Heart left ventricle (tissue), 16 donors: ENCODE data around the gene CATSPERZ. TPM values are rescaled to one million over a fixed set of nuclear protein-coding genes. Genes with fewer than 3 reads are reported as not detected.

Experiments used
- ATAC-seq, 4 donors: fragments of 200-7000 bp; cut with Tn5 transposase; one replicate each; pipeline ENCODE4 v1.9.1; 2020 to 2022; ENCODE audit warnings: moderate library complexity in 4 of 4, mild to moderate bottlenecking in 3 of 4, moderate number of reproducible peaks in 1 of 4
- DNase-seq, 5 donors: peaks; one replicate each; pipeline ENCODE4 v3.0.0-alpha.2; 2020
- H3K27ac ChIP-seq, 12 donors: fragments of 200-600 bp; sonication (generic) in 4 of 12; one replicate each; pipeline versions ENCODE4 v1.5.0 to v1.8.0; 2016 to 2022; ENCODE audit warnings: mild to moderate bottlenecking in 2 of 12
- H3K27me3 ChIP-seq, 9 donors: fragments of 200-600 bp; sonication (generic) in 2 of 9; one replicate each; pipeline versions ENCODE4 v1.5.1 to v1.8.0; 2016 to 2022; ENCODE audit warnings: mild to moderate bottlenecking in 3 of 9
- H3K36me3 ChIP-seq, 9 donors: fragments of 200-600 bp; sonication (generic) in 2 of 9; one replicate each; pipeline versions ENCODE4 v1.5.0 to v1.8.0; 2018 to 2022; ENCODE audit warnings: mild to moderate bottlenecking in 2 of 9
- H3K4me1 ChIP-seq, 12 donors: fragments of 200-600 bp; sonication (generic) in 4 of 12; one replicate each; pipeline versions ENCODE4 v1.5.0 to v1.8.0; 2016 to 2022; ENCODE audit warnings: mild to moderate bottlenecking in 3 of 12
- H3K4me3 ChIP-seq, 12 donors: fragments of 200-600 bp; sonication (generic) in 4 of 12; one replicate each; pipeline versions ENCODE4 v1.5.0 to v1.8.0; 2017 to 2022; ENCODE audit warnings: mild to moderate bottlenecking in 9 of 12, moderate library complexity in 4 of 12
- H3K9me3 ChIP-seq, 12 donors: fragments of 200-600 bp; sonication (generic) in 4 of 12; one replicate each; pipeline versions ENCODE4 v1.5.0 to v1.8.0; 2016 to 2022; ENCODE audit warnings: mild to moderate bottlenecking in 1 of 12
- POLR2A ChIP-seq, 2 donors: fragments of 450-650 bp; IDR thresholded peaks; one replicate each; pipeline ENCODE4 v1.6.1; 2017; ENCODE audit warnings: antibody characterized with exemption in 2 of 2, mild to moderate bottlenecking in 2 of 2, moderate library complexity in 2 of 2
- WGBS, 4 donors: extraction: QIAGEN DNeasy Blood & Tissue Kit in 2 of 4; methylation state at CpG; one replicate each; pipeline versions ENCODE4 v1.1.5 to v1.1.7; 2013 to 2018; 5-methylcytosine and 5-hydroxymethylcytosine counted together
- intact Hi-C, 10 donors: fragments of 100-400 bp; cut with DNase I; formaldehyde crosslinking; loops; one replicate each; pipeline versions ENCODE4 v1.11.1 to v1.14.2; 2022
- polyA plus RNA-seq, 2 donors: library from polyadenylated mRNA; stranded (reverse); fragments of 200-250 nt; gene quantifications; one replicate each; pipeline ENCODE4 v1.2.3, GENCODE V29; 2013
- total RNA-seq, 9 donors: library from RNA; depleted of rRNA in 2 of 9; stranded (reverse); fragments of >200 nt in 2 of 9; fragmentation: NEBNext Ultra II Directional in 3 of 9; extraction: Animal tissue kit (Norgen Biotek cat#: 25700) in 3 of 9; gene quantifications; one replicate each; pipeline versions ENCODE4 v1.1.0 to v1.2.4, GENCODE V29; 2016 to 2023
- TF ChIP-seq, protein P1 (sequence below), 12 donors: fragments of 200-600 bp; sonication (generic) in 4 of 12; IDR thresholded peaks; one replicate each; pipeline versions ENCODE4 v1.5.0 to v1.8.0; 2018 to 2022; ENCODE audit warnings: antibody characterized with exemption in 12 of 12, mild to moderate bottlenecking in 5 of 12
- donor health status: ischemic (EF 13 %, LVEDD 7.1; RV severe dilation, severe dysfunction).
- donor health status: healthy with polysubstance abuse.
- donor health status: DM: no; HTN: yes; CAD: no.
- donor health status: DM: no; HTN: no; CAD: no.
- donor health status: ischemic (EF 25% LVEDD 6.9; RV normal size, moderate dysfunction).
- donor health status: ischemic (EF 25% LVEDD 5.7; RV mildly dilated, moderate dysfunction).
- donor health status: healthy.
- donor health status: DM: yes; HTN: yes; CAD: no.
- donor health status: ischemic (EF 35%, LVEDD 5.7; RV mildly dilated, moderate dysfunction).
- donor health status: nonischemic (EF 11% LVEDD 7.7; RV severe dilation, severe dysfunction).
- donor health status: DM: yes; HTN: yes; CAD: no.
- donor health status: PGD.
- donor health status: ischemic (EF 29% LVEDD 5.4; RV normal size, mild dysfunction).
- donor health status: nonischemic (EF 23%, LVEDD 6.1; RV moderate dilation, normal function).

Gene CATSPERZ
- total and polyA plus RNA-seq, 11 donors = not detected

DNA sequence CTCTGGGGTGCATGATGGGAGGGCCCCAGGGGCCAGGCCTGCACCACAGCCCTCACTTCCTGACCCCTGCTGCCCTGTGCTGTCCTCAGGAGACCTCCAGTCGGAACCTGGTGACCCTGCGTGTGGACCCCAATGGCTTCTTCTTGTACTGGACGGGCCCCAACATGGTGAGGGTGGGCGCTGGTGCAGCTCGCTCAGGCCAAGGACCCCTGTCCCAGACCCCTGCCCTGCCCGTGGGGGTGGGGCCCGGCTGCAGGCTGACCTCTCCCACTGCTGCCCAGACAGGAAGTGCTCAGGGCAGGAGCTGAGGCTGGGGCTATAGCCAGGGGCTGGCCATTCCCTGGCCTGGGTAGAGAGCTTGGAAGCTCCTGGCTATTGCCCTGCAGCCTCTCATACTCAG, 45.8 kb upstream of the CATSPERZ start:
- 87 to 100% (median 93%) methylated on average over 4 to 7 of the region's 7 CpGs for WGBS, 4 donors

DNA sequence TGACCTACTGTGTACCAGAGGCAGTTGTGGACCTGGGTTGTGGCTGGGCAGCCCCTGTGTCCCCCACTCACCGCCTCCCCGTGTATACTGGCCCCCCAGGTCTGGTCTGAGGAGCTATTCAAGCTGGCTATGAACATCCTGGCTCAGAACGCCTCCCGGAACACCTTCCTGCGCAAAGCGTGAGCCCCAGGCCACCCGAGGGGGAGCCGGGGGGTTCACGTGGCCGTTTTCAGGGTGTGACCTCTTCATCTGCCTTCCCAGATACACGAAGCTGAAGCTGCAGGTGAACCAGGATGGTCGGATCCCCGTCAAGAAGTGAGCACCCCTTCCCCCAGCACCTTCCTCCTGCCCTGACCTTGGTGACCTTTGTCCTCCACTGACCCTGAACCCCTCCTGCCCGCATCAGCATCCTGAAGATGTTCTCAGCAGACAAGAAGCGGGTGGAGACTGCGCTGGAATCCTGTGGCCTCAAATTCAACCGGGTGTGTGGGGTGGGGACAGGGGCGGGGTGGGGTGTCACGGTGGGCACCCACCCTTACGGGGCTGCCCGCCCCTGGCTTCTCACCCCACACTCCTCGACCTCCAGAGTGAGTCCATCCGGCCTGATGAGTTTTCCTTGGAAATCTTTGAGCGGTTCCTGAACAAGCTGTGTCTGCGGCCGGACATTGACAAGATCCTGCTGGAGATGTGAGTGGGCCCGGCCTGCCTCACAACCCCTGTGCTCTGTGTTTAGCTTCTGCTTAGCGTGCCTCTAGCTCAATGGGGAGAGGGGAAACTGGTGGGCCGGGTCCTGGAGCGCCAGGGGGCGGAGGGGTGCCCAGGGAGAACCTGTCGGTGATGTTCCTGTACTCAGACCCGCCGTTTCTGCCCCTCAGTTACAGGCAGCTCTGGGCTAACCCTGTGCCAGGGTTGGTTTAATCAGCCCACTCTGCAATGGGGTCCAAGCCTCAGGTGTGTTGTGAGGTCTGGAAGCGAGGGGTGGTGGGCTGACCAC, 44.7 kb upstream of the CATSPERZ start:
- Histone ChIP-seq H3K27me3 (no peaks in the 10 kb centered on the region), H3K4me3 (no peak overlapping the region), H3K36me3 (peaks cover 0 to 62% (median 50%) of the 10 kb centered on the region in 9 donors), H3K27ac (no peak overlapping the region), H3K4me1 (peaks cover 5 to 38% (median 25%) of the 10 kb centered on the region in 12 donors), H3K9me3 (no peaks in the 10 kb centered on the region)
- no peak for TF ChIP-seq POLR2A (IDR thresholded peaks at IDR 0.05)
- TF ChIP-seq, protein P1, sequence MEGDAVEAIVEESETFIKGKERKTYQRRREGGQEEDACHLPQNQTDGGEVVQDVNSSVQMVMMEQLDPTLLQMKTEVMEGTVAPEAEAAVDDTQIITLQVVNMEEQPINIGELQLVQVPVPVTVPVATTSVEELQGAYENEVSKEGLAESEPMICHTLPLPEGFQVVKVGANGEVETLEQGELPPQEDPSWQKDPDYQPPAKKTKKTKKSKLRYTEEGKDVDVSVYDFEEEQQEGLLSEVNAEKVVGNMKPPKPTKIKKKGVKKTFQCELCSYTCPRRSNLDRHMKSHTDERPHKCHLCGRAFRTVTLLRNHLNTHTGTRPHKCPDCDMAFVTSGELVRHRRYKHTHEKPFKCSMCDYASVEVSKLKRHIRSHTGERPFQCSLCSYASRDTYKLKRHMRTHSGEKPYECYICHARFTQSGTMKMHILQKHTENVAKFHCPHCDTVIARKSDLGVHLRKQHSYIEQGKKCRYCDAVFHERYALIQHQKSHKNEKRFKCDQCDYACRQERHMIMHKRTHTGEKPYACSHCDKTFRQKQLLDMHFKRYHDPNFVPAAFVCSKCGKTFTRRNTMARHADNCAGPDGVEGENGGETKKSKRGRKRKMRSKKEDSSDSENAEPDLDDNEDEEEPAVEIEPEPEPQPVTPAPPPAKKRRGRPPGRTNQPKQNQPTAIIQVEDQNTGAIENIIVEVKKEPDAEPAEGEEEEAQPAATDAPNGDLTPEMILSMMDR (IDR thresholded peaks at IDR 0.05) = no peak
- ATAC-seq = no peak
- DNase-seq = no peak
- 90 to 94% (median 91%) methylated on average over 32 to 35 of the region's 35 CpGs for WGBS, 4 donors
- intact Hi-C loops = loop anchor here in 2 of 10 donors (5.0 to 10.0 kb wide), 2 partner anchors 42 to 49 kb away; partner anchors contain the start of genes CATSPERZ (in 1 of the 2) and ESRRA (in 1 of the 2)

More for the DNA sequence above, 45.8 kb upstream of the CATSPERZ start:
- ATAC-seq = no peak
- no peak overlapping the region for H3K27ac ChIP-seq
- intact Hi-C loops = loop anchor here in 2 of 10 donors (5.0 to 10.0 kb wide), 2 partner anchors 48 to 50 kb away; partner anchors contain the start of genes CATSPERZ (in 2 of the 2) and ESRRA (in 1 of the 2)
- no peaks in the 10 kb centered on the region for H3K27me3 ChIP-seq
- peaks cover 0 to 51% (median 41%) of the 10 kb centered on the region in 9 donors for H3K36me3 ChIP-seq
- no peak for TF ChIP-seq POLR2A (IDR thresholded peaks at IDR 0.05)
- TF ChIP-seq, protein P1 (IDR thresholded peaks at IDR 0.05) = no peak
- no peaks in the 10 kb centered on the region for H3K9me3 ChIP-seq
- H3K4me3 ChIP-seq = no peak overlapping the region
- DNase-seq = no peak
- H3K4me1 ChIP-seq = peaks cover 5 to 41% (median 25%) of the 10 kb centered on the region in 12 donors

DNA sequence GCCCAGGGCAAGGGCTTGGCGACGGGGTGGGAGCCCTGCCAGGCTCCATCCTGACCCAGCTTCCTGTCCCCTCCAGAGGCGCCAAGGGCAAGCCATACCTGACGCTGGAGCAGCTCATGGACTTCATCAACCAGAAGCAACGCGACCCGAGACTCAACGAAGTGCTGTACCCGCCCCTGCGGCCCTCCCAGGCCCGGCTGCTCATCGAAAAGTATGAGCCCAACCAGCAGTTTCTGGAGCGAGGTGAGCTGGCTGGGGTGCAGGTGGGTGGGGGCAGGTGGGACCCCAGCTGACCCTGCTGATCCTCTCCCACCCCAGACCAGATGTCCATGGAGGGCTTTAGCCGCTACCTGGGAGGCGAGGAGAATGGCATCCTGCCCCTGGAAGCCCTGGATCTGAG, 43.9 kb upstream of the CATSPERZ start:
- WGBS, 4 donors = 86 to 89% (median 86%) methylated on average over 14 to 15 of the region's 15 CpGs
- Histone ChIP-seq H3K4me1 (peaks cover 0 to 30% (median 19%) of the 10 kb centered on the region in 12 donors), H3K27me3 (no peaks in the 10 kb centered on the region), H3K9me3 (no peaks in the 10 kb centered on the region), H3K4me3 (no peak overlapping the region), H3K27ac (no peak overlapping the region), H3K36me3 (peaks cover 0 to 70% (median 53%) of the 10 kb centered on the region in 9 donors)
- ATAC-seq = no peak
- intact Hi-C loops = loop anchor here in 2 of 10 donors (5.0 to 10.0 kb wide), 2 partner anchors 41 to 49 kb away; partner anchors contain the start of genes CATSPERZ (in 1 of the 2) and ESRRA (in 1 of the 2)
- TF ChIP-seq, protein P1 (IDR thresholded peaks at IDR 0.05) = no peak
- TF ChIP-seq POLR2A (IDR thresholded peaks at IDR 0.05) = no peak
- DNase-seq = no peak

DNA sequence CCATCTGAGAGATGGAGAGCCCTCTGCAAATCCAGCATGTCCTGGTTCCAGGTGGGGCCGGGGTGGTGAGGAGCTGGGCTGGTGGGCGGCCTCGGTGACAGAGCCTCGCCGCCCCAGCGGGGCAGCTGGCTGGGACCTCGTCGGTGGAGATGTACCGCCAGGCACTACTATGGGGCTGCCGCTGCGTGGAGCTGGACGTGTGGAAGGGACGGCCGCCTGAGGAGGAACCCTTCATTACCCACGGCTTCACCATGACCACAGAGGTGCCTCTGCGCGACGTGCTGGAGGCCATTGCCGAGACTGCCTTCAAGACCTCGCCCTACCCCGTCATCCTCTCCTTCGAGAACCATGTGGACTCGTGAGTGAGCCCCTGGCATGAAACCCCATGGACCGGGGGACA, 41.8 kb upstream of the CATSPERZ start:
- ATAC-seq = no peak
- Histone ChIP-seq H3K4me3 (no peak overlapping the region), H3K4me1 (peaks cover 0 to 11% (median 5%) of the 10 kb centered on the region in 12 donors), H3K9me3 (no peaks in the 10 kb centered on the region), H3K27me3 (no peaks in the 10 kb centered on the region), H3K27ac (no peak overlapping the region), H3K36me3 (peaks cover 0 to 91% (median 74%) of the 10 kb centered on the region in 9 donors)
- intact Hi-C loops = loop anchor here in 2 of 10 donors (5.0 to 10.0 kb wide), 2 partner anchors 39 to 46 kb away; partner anchors contain the start of genes CATSPERZ (in 1 of the 2) and ESRRA (in 1 of the 2)
- no peak for DNase-seq
- 91 to 94% (median 92%) methylated on average over 21 to 24 of the region's 24 CpGs for WGBS, 4 donors
- TF ChIP-seq, protein P1 (IDR thresholded peaks at IDR 0.05) = no peak
- no peak for TF ChIP-seq POLR2A (IDR thresholded peaks at IDR 0.05)
